Erythroblast (primary cell): ENCODE data around the gene NTN3.

Source experiments
- GATA1 ChIP-seq: IDR thresholded peaks from 2 replicates; pipeline ENCODE4 v1.6.1; 2011; ENCODE audit warnings: low read depth, mild to moderate bottlenecking, control low read depth, low read length, moderate library complexity
- POLR2A ChIP-seq: IDR thresholded peaks from 2 replicates; pipeline ENCODE4 v1.6.1; 2011; ENCODE audit warnings: mild to moderate bottlenecking, low read length

- TF ChIP-seq POLR2A (no peak), GATA1 (no peak)
These were observed 16.9 kb downstream of the NTN3 start for GRCh38 chr16:2487903-2488531.
